Activated gamma-delta T cell treated with anti-CD3 and anti-CD28 coated beads, Interleukin-2, amount 50 U/mL, for 16 hours (primary cell): ENCODE data around the gene UNC13B.
"Not testable (repeated sequence)": the region's sequence is repeated elsewhere in the genome, so short reads cannot be mapped to it uniquely, and the experiment has no call there.

Experiments
- DNase-seq: peaks from one replicate; pipeline ENCODE4 v3.0.0-alpha.2; 2020; ENCODE audit warnings: low read depth

The UNC13B gene

DNA sequence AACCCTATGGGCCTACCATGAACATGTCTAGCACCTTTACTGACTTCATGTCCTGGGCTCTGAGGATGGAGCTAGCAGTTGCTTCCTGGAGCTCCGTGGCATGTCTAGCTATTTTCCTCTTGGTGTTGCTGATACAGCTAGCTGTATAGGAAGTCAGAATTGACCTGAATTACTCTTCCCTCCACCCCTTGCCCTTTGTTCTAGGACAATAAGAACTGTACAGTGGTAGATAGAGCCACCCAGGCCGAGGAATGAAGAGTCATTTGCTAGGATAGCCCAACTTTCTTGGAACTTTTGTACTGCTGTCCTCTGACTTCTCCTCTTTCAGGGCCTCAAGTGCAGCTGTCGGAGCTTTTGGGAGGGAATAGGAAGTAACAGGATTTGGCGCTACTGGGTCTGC, 218.2 kb downstream of the UNC13B start:
- no peak for DNase-seq

DNA sequence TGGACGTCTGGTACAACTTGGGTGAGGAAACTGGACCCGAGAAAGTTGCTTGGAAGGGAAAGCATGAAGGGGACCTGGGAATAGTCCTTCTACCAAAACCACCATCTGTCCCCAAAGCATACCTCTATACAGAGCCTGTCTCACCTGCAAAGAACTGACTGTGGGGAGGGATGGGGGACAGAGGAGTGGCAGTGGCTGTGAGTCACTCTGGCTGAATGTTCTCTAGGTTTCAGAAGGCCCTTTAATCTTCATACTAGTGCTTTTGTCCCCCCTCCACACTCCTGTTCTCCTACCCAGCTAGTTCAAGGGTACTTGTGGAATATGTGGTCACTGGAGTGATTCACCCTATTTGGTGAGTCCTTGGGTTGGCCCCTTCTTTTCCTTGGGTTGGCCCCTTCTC, 218.8 kb downstream of the UNC13B start:
- DNase-seq: no peak

DNA sequence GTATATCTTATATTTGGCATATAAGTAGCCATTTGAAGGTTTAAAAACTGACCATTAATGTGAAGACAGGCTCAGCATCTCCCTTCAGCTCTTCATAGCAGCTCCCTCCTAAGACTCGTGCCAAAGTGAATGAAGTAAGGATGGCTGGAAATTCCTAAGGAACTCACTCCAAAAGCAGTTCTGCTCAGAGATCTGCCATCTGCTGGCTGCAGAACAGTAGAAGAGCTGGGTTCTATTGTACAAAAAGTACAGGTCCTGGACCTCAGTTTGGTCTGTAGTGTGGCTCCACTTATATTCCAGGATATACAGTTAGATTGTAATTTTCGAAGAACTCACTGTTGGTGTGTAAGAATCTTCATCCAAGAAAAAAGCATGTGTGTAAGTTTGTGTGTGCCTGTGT, 223.2 kb downstream of the UNC13B start:
- DNase-seq: no peak

DNA sequence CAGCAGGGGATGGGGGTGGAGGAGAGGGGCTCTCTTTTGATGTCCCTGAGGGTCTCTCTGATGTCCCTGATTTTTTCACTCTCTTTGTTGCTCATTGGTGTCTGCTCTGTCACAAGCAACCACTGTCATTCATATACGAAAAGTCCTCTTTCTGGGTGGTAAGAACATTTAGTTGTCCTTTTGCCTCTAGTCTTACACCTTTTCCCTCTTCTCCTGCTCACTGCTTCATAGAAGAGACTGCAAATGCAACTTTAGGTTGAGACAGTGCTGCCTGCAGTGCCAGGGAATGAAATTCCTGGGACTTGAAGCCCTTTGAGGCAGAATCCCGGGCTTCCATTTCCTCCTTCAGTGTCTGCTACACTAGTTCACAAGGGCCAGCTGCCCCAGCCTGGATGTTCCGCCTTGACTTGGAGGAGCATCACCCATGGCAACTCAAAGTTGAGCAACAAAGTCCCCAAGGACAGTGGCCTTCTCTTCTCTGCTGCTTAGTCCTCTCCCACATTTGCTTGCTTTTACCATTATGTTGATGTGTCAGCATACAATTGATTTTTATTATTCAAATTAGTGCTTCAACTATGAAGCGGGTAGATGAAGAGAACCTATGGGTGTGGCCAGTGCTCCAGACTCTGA, 233.4 kb downstream of the UNC13B start:
- DNase-seq: no peak

DNA sequence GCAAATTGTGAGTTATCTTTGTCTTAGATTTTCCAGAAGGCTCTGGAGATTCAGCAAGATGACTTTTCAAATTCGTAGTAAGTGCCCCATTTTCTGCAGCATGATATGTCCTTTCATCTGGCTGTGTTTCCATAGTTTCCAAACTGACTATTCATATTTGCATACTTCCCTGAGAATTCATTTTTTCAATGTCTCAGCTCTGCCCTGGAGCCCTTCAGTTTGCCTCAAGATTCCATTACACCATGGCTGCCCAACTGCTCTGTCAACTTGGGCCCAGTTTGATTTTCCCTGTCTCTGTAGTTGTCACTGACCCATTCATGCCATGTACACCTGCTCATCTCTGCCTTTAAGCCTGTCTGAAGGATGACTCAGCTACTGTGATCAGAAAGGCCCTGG, 233.9 kb downstream of the UNC13B start:
- DNase-seq: no peak

DNA sequence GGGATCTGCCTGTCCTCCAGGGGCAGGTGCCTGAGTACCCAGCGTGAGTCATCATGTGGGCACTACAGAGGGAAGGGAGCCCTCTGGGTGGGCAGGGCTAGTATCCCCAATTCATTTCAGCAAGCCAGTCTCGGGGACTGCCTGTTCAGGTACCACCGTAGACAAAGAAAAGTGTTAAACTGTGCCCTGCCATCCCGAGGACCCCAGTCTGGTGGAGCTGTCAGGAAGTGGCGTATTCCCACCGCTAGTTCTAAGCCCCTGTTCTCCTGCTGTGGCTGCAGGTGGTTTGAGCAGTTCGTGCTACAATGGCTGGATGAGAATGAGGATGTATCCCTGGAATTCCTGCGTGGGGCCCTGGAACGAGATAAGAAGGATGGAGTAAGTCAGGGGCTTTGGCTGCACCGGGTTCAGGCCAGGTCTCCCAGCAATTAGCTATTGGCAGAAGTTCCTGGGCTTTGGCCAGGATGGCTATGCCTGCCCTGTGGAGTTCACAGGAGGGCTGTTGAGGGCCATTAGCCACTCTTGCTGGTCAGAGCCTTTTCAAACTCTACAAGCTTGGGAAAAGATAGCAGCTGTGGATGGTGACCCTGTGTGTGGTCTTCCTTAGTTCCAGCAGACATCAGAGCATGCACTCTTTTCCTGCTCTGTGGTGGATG, 234.9 kb downstream of the UNC13B start:
- no peak for DNase-seq

DNA sequence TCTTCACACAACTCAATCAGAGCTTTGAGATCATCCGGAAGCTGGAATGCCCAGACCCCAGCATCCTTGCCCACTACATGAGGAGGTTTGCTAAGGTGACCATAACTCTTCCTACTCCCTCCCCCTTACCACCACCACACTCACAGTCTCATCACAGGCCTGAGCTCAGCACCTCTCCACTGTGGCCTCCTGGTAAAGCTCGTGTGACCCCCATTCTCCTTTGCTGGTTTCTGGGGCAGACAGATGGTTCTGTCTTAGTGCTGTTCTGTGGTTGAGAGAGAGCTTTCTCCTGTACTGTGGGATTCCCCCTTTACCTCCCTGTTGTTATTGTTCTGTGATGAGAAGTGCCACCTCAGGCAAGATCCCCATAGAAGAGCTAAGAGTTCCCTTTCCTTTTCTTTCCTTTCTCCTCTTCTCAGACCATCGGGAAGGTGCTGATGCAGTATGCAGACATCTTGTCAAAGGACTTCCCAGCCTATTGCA, 235.4 kb downstream of the UNC13B start:
- DNase-seq: no peak

DNA sequence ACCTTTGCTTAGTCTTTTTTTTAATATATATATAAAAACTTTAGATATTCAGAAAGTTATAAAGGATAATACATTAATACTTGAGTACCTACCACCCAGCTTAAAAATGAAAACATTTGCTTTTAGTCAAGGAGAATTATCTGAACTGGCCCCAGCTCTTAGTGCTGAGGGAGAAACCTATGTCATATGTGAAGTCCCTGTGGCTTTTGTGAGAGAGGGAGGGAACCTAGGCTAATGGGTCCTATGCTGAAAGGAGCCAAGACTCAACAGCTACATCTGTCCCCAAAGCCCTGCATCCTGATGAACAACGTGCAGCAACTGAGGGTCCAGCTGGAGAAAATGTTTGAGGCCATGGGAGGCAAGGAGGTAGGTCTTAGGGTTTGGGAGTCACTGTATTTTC, 236.1 kb downstream of the UNC13B start:
- no peak for DNase-seq

DNA sequence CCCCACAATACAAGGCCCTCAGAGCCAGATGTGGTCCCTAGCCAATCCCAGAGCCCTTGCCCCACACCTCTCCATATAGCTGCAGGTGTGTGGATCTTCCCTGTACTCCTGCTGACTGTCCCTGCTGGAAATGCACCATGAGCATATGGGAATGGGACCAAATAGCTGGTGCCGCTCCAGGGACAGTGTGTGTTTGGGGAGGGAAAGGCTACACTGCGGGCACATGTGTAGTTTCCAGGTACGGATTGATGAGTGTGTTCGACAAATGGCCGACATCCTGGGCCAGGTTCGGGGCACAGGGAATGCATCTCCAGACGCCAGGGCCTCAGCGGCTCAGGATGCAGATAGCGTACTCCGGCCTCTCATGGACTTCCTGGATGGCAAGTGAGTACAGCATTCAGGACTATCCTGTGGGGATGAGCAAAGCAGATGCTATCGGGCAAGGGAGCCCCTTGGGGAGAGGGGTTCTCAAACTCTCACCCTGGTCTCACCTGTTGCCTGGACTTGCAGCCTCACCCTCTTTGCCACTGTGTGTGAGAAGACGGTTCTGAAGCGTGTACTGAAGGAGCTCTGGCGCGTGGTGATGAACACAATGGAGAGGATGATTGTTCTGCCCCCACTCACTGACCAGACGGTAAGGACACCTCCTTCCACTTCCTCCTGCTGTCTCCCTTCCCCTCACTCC, 237.0 kb downstream of the UNC13B start:
- DNase-seq: no peak

DNA sequence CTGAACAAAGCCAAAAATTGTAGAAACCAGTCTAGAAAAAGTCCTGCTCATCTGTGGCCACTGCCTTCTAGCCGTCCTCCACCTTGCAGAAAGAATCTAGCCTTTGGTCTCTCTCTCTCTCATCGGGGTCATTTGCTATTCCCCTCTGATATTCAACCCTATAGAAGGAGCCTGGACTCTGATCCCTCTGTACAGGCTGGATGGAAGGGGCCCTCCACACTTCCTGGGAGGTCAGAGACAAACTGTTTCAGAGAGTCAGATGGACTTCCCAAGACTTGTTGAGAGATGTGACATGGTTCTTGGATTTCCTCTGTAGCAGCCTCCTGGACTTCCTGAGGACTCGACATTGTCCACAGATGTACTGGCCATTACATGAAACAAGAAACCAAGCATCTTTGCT, 243.1 kb downstream of the UNC13B start:
- DNase-seq: no peak

DNA sequence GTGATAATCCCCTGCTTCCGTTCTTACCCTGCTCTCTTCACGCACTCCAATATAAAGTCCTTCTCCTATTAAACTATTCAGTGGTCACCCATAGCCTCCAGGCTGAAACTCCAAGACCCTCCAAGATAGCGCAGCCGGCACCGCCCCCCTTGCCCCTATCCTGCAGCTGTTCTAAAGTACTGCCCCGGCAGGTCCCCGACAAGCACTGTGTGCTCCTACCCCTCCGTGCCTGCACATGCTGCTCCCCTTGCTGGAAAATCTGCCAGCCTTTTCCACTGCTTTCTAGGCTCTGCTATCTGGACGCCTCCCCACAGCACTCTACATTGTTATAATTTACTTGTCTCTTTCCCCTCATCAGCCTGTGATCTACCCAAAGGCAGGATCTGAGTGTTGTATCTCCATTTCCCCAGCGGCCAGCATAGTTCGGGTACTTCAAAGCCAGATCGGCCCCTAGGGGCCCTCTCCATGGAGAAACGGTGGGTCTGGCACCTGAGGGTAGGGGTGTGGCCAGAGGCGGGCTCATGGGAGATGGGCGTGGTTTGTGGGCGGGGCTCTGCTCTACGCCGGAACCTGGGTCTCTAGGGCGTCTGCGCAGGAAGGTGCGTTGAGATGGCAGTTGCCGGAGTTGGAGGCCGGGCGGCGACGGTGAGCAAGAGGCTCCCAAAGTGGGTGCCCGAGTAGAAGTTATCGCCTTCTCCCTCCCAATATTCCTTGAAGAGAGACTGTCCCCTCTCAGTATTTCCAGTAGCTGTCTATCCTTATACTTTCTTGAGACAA, 244.6 kb downstream of the UNC13B start:
- DNase-seq: peak; percentile 8

DNA sequence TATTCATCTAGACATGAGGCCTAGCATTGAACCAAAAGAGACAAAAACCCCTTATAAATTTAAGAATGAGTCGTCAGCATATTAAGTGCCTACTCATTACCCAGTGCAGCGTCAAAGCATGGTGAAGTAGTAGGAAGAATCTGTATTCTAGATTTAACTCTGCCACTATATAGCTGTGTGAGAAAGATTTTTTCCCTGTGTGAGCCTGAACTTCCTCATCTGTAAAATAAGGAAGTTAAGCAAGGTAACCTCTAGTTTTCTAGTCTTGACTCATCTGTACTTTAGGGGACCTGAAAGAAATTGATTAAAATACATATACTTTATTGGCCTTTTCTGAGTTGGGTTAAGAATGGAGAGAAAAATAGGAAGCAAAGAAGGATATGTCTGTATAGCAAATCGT, 246.0 kb downstream of the UNC13B start:
- DNase-seq: no peak

DNA sequence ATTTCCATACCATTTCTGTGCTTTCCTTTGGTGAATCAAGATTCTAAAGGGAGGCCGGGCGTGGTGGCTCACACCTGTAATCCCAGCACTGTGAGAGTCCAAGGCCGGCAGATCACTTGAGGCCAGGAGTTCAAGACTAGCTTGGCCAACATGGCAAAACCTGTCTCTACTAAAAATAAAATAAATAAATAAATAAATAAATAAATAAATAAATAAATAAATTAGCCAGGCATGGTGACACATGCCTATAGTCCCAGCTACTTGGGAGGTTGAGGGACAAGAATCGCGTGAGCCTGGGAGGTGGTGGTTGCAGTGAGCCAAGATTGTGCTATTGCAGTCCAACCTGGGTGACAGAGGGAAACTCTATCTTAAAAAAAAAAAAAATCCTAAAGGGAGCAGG, 247.6 kb downstream of the UNC13B start:
- not testable (repeated sequence) for DNase-seq

DNA sequence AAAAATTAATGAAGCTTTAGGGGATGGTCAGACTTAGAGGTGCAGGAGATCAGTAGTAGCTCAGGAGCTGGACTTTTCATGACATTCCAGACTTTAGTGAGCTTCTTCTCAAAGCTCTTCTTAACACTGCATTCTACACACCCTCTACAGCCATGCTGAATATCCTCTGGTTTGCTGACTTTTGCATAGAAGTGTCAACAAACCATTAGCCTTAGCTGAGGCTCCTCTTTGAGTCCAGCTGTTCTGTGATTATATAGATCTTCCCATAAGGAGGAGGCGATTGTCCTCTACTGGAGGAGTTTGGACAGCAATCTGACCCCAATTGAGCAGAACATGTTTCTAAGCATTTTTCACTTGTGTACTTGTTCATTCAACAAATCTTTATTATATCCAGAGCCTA, 253.1 kb downstream of the UNC13B start:
- DNase-seq: no peak

DNA sequence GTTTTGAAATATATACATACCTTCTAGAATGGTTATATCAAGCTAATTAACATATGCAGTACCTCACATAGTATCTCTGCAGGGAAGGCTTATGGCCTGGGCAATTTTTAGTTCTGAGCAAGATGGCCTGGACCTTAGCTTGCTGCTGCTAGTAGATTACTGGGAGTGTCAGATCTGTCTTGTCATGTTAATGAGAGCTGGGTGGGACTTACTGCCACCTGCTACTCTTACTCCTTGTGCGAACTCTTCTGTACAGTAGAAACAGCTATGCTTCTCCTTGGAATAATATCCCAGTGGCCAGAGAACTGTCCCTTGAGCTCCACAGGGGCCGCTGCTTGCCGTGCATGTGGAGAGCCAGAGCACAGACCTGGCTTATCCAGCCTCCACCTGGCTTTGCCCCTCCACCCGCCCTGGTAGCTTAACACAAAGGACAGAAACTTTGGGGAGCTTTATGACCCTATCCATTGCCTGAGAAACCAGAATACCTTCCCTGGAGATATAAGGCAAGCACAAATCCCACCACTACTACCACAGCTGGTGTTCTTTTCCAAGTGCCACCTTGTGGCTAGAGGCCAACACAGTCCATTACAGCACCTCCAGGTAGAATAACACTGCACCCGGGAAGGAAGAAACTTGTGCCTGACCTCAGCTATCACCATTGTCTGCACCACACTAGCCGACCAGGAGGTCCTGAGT, 253.7 kb downstream of the UNC13B start:
- DNase-seq: no peak

DNA sequence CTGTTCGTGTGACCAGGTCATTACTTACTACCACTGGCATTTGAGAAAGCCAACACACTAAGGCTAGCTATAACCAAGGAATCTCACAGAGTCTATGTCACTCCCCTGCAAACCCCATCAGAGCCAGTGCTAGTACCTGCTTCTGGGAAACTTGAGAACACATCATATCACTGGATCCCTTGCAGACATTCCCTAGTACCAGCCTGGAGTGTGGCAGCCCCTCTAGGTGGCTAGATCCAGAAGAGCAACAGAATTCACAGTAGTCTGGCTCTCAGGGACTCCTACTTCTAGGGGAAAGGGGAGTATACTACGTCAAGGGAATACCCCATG, 254.3 kb downstream of the UNC13B start:
- no peak for DNase-seq

DNA sequence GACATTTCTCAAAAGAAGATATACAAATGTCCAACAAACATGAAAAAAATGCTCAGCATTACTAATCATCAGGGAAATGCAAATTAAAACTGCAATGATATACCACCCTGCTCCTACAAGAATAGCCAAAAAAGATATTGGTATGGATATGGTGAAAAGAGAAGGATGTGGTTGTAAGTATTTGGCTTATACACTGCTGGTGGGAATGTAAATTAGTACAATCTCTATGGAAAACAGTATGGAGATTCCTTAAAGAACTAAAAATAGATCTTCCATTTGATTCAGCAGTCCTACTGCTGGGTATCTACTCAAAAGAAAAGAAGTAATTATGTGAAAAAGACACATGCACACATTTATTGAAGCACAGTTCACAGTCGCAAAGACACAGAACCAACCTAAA, 260.5 kb downstream of the UNC13B start:
- DNase-seq: no peak

DNA sequence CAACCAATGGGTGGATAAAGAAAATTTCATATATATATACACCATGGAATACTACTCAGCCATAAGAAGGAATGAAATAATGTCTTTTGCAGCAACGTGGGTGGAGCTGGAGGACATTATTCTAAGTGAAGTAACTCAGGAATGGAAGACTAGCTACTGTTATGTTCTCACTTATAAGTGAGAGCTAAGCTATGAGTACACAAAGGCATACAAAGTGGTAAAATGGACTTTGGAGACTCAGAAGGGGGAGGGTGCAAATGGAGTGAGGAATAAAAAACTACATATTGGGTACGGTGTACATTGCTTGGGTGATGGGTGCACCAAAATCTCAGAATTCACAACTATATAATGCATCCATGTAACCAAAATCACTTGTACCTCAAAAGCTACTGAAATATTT, 260.9 kb downstream of the UNC13B start:
- DNase-seq: no peak

DNA sequence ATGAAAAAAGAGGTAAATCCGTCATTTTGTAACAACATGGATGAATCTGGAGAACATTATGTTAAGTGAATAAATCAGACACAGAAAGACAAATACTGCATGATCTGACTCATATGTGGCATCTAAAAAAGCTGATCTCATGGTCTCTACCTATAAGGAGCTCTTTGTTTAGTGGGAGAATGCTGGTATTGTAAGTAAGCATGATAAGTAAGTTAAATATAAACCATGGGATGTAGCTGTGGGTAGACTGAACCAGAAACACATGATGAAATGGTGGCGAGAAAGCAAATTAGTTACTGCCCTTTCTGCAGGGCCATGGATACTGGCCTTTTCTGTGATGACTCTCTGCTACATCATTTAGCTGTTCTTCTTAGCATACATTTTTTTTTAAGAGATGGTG, 261.7 kb downstream of the UNC13B start:
- no peak for DNase-seq

DNA sequence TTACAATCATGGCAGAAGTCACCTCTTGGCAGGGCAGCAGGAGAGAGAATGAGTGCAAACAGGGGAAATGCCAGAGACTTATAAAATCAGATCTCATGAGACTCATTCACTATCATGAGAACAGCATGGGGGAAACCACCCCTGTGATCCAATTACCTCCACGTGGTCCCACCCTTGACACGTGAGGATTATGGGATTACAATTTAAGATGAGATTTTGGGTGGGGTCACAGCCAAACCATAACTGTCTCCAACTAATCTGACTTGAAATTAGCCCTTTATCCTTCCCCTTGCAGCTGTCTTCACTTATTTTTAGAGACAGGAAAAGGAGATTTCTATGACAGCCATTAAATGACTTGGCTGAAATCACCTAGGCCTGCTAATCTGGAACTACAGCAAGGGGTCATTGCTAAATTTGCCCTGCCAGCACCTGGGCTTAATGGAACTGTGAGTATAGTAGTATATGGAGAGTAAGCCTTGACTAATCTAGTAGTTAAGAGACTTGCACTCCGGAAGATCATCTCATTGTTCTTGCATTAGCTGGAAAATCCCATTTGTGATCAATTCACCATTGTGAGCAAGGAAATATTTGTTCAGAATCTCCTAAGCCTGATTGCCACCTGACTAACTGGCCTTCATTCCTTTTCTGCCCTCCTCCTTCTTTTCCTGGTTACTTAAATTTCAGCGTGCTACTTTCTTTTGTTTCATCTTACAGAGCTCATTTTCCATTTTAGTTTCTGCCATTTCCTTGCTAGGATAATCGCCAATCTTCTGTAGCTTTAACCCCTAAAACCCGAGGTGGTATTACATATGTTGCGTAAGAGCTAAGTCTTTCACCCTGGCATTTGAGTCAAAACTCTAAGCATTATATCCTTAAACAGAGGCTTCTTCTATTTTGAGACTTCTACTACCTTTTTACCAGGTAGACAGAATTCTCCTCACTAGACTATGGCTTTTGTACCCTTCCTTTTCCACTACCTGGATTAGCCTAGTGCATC, 262.8 kb downstream of the UNC13B start:
- no peak for DNase-seq

DNA sequence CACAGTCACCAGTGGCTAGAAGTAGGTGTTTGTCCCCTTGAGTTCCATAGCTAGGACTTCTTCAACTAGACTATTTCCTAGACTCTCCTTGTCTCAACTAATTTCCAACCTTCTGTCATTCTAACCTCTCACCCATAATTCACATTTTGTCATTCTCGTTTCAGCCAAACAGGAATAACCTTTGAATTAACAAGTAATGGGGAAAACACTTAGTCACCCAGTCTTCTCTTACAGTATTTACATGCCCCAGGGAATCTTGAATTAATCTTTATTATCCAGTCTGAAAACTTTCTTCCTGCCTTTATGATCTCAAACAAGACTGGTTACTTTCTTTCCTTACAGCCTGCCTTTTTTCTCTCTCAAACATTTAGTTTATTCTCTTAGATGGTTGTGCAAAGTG, 264.8 kb downstream of the UNC13B start:
- no peak for DNase-seq
